Upper lobe of left lung (tissue), 4 donors: ENCODE results near the gene SPATA21.

Experiments used
- CTCF ChIP-seq, 6 experiments: fragments of 450-650 bp in 4 of 6; fragments of 200-600 bp in 2 of 6; sonication (generic) in 2 of 6; IDR thresholded peaks; one replicate each; pipeline ENCODE4 v1.5.1; 2016 to 2019; ENCODE audit warnings: antibody characterized with exemption in 6 of 6
- EP300 ChIP-seq, 4 donors: sonication (generic); formaldehyde crosslinking; IDR thresholded peaks; one replicate each; pipeline ENCODE4 v1.5.1; 2017; ENCODE audit warnings: antibody characterized with exemption in 4 of 4, control low read depth in 2 of 4

GRCh38 chr1:16396591-16396990, 40.6 kb downstream of the SPATA21 start:
- TF ChIP-seq EP300 (IDR thresholded peaks at IDR 0.05), result no peak
- TF ChIP-seq CTCF (IDR thresholded peaks at IDR 0.05), result no peak
